Bronchial epithelial cell (primary cell): ENCODE data around the gene MAOA. TPM values are rescaled to one million over a fixed set of nuclear protein-coding genes. Genes with fewer than 3 reads are reported as not detected.
A peak's percentile ranks its signal among the peaks of the same experiment; 100 is the strongest.

Source experiments
- DNase-seq: peaks from one replicate; pipeline ENCODE4 v3.0.0-alpha.2; 2010; ENCODE audit warnings: low read depth
- FAIRE-seq: peaks from 2 replicates; lab custom pipeline; 2011; peaks lifted over from hg19 to GRCh38; lab: Jason Lieb, UNC
- H3K27me3 ChIP-seq: 2 replicates; pipeline ENCODE4 v1.5.1; 2011; ENCODE audit warnings: low read length; ENCODE audit not compliant: control insufficient read depth, insufficient read depth
- H3K36me3 ChIP-seq: 2 replicates; pipeline ENCODE4 v1.5.1; 2011; ENCODE audit warnings: low read length; ENCODE audit not compliant: control insufficient read depth, insufficient read depth
- H3K4me3 ChIP-seq: 2 replicates; pipeline ENCODE4 v1.5.1; 2011; ENCODE audit warnings: mild to moderate bottlenecking, low read depth, low read length, control low read depth
- CTCF ChIP-seq: IDR thresholded peaks from 2 replicates; pipeline ENCODE4 v1.5.1; 2011; ENCODE audit warnings: mild to moderate bottlenecking, moderate library complexity, low read length, control low read depth, inconsistent platforms; ENCODE audit not compliant: insufficient read depth, severe bottlenecking
- total RNA-seq: library from RNA; depleted of rRNA; stranded (reverse); fragments of >200 nt; gene quantifications from 2 replicates; pipeline ENCODE4 v1.2.1, GENCODE V29; 2014

The MAOA gene
- total RNA-seq, 1 donor from 2014 or later, result 126 TPM

GRCh38 chrX:43641691-43642090, 14.4 kb upstream of the MAOA start:
- no peak for DNase-seq
- no peak overlapping the region for H3K4me3 ChIP-seq
- H3K27me3 ChIP-seq, result no peaks in the 10 kb centered on the region
- no peak for FAIRE-seq
- TF ChIP-seq CTCF, result no peak
- H3K36me3 ChIP-seq, result no peaks in the 10 kb centered on the region

DNA sequence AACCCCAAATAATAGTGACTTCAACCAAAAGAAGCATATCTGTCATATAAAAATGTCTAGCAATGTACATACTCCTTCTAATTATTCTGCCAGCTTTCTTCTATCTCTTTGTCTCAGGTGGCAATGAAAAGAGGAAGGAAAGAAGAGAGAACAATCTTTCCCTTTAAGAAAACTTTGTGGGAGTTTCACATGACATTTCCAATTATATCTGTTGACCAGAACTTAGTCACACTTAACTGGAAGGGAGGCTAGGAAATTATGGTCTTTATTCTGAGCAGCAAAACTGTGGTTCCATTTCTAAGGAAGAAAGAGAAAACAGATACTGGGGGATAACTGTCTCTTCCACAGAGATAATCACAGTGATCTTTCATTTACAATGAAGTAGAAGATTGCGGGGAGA, 12.9 kb upstream of the MAOA start:
- H3K4me3 ChIP-seq, result no peak overlapping the region
- FAIRE-seq, result no peak
- H3K27me3 ChIP-seq, result no peaks in the 10 kb centered on the region
- no peak for DNase-seq
- TF ChIP-seq CTCF, result no peak
- H3K36me3 ChIP-seq, result no peaks in the 10 kb centered on the region

DNA sequence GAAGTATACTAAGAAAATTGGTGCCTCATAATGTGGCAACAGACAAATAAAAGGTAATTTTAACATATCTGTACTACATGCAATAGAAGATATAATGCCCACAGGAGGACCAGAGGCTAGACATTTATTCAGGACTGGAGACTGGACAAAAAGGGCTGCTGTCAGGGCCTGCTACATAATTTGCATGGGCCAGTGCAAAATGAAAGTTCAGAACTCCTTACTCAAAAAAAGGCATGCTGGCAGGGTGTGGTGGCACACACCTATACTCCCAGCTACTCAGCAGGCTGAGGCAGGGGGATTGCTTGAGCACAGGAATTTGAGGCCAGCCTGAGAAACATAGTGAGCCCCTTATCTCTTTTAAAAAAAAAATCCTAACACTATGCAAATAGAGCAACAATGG, 12.4 kb upstream of the MAOA start:
- FAIRE-seq, result no peak
- DNase-seq, result peak; percentile 25
- Histone ChIP-seq H3K27me3 (no peaks in the 10 kb centered on the region), H3K36me3 (no peaks in the 10 kb centered on the region), H3K4me3 (no peak overlapping the region)
- TF ChIP-seq CTCF, result no peak

DNA sequence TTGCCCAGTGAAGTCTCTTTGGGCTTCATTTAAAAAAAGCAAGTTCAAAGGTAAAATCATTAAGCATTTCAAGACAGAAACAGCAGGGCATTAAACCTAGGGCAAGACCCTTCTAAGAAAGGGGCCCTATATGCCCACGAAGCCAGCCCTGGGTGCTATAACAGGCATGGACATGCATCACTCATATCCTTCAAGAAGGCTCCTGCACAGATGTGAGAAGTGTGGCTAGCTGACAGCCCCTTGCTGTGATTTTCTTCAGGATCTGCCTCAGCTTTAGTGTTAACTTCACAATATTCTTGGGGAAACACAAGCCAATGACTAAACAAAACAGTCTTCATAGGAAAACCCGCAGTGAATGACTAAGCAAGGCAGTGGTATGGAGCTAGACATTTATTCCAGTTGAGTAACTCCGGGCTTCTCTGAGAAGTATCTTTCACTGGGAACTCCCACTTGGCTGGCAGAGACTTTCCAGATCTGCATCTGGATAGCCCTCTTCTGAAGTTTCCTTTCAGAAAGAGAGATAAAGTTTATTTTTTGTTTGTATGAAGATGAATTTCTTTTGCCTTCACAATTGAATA, 11.9 kb upstream of the MAOA start:
- H3K27me3 ChIP-seq, result no peaks in the 10 kb centered on the region
- H3K4me3 ChIP-seq, result no peak overlapping the region
- peak; percentile 88 for DNase-seq
- FAIRE-seq, result no peak
- no peak for TF ChIP-seq CTCF
- no peaks in the 10 kb centered on the region for H3K36me3 ChIP-seq

DNA sequence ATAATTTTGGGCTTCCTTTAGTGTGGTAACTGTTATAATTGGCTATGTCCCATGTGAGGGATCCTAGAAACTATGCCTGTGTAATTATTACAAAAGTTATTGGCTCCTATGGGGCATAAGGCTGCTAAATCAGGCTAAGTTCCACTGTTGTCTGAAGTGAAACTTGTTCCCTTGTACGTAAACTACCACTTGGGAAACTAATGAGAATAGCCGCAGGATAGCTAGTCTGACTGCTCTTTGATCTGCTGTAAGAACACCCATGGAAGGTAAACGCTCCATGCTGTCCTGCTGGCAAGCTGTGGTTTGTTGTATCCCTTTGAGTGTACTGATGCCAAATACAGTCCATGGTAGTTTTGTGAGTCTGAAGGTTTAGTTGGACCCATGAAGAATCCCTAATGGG, 9.3 kb upstream of the MAOA start:
- Histone ChIP-seq H3K4me3 (no peak overlapping the region), H3K27me3 (no peaks in the 10 kb centered on the region), H3K36me3 (no peaks in the 10 kb centered on the region)
- no peak for TF ChIP-seq CTCF
- FAIRE-seq (no peak), DNase-seq (no peak)
